Psoas muscle (tissue), 8 donors: ENCODE data around the gene PCDHGA12. TPM values are rescaled to one million over a fixed set of nuclear protein-coding genes. Genes with fewer than 3 reads are reported as not detected.
"Not testable (repeated sequence)": the region's sequence is repeated elsewhere in the genome, so short reads cannot be mapped to it uniquely, and the experiment has no call there.

ENCODE experiments used
- ATAC-seq, 4 donors: fragments of 200-7000 bp; cut with Tn5 transposase; one replicate each; pipeline ENCODE4 v1.9.1; 2020; ENCODE audit warnings: moderate library complexity in 3 of 4, mild to moderate bottlenecking in 2 of 4
- DNase-seq, 2 donors: peaks; one replicate each; pipeline ENCODE4 v3.0.0-alpha.2; 2020
- H3K27ac ChIP-seq: fragments of 200-600 bp; one replicate; pipeline ENCODE4 v1.8.0; 2022
- H3K27me3 ChIP-seq, 3 donors: fragments of 200-600 bp in 1 of 3; one replicate each; pipeline versions ENCODE4 v1.6.1 to v1.8.0; 2013 to 2022; ENCODE audit warnings: low read length in 2 of 3, mild to moderate bottlenecking in 2 of 3, moderate library complexity in 1 of 3; ENCODE audit not compliant: insufficient read depth in 3 of 3
- H3K36me3 ChIP-seq, 2 donors: fragments of 200-600 bp in 1 of 2; one replicate each; pipeline versions ENCODE4 v1.6.1 to v1.8.0; 2013 to 2022; ENCODE audit warnings: low read depth in 1 of 2, mild to moderate bottlenecking in 1 of 2, moderate library complexity in 1 of 2; ENCODE audit not compliant: insufficient read depth in 1 of 2
- H3K4me1 ChIP-seq: fragments of 200-600 bp; one replicate; pipeline ENCODE4 v1.8.0; 2022
- H3K4me3 ChIP-seq: fragments of 200-600 bp; one replicate; pipeline ENCODE4 v1.8.0; 2022; ENCODE audit warnings: mild to moderate bottlenecking
- H3K9me3 ChIP-seq: fragments of 200-600 bp; one replicate; pipeline ENCODE4 v1.8.0; 2022
- CTCF ChIP-seq: fragments of 200-600 bp; IDR thresholded peaks from one replicate; pipeline ENCODE4 v1.8.0; 2022; ENCODE audit warnings: antibody characterized with exemption
- WGBS, 3 donors: extraction: QIAGEN DNeasy Blood & Tissue Kit; methylation state at CpG; one replicate each; pipeline versions ENCODE4 v1.1.6 to v1.1.7; 2013; 5-methylcytosine and 5-hydroxymethylcytosine counted together
- intact Hi-C, 2 donors: fragments of 100-400 bp; cut with DNase I; formaldehyde crosslinking; loops; one replicate each; pipeline versions ENCODE4 v1.11.0 to v1.14.2; 2022
- polyA plus RNA-seq, 3 donors: library from polyadenylated mRNA; stranded (reverse); fragments of 200-250 nt; gene quantifications; one replicate each; pipeline ENCODE4 v1.2.3, GENCODE V29; 2013
- total RNA-seq, 4 donors: library from RNA; stranded (reverse); fragmentation: NEBNext Ultra II Directional in 2 of 4; extraction: Animal tissue kit (Norgen Biotek cat#: 25700) in 2 of 4; gene quantifications; one replicate each; pipeline versions ENCODE4 v1.2.1 to v1.2.4, GENCODE V29; 2021 to 2023
- donor health status: healthy with polysubstance abuse.
- donor health status: DM: no; HTN: no; CAD: no; lungs with moderate emphysema.
- donor health status: Bipolar disorder and iron deficiency.
- donor health status: healthy.
- donor health status: DM: yes; HTN: yes; CAD: no.
- donor health status: DM: no; HTN: no; CAD: no.
- donor health status: DM: no; HTN: no; CAD: no.
- donor health status: DM: yes; HTN: yes; CAD: no.

Gene PCDHGA12
- total and polyA plus RNA-seq, 7 donors, result 0.38 to 6.9 (median 2.6) TPM

GRCh38 chr5:141387557-141388311 lies 42.6 kb upstream of the PCDHGA12 start, which contains the start of gene PCDHGB4:
TSS of gene PCDHGB4 (plus strand) at chr5:141387698. CDS start at chr5:141387885, 187 bp downstream.
- intact Hi-C loops, H3K9me3 ChIP-seq, H3K27ac ChIP-seq, H3K4me1 ChIP-seq, H3K36me3 ChIP-seq: not testable (repeated sequence)
- peak; percentile 86 to 94 (median 90) for ATAC-seq
- peak; percentile 40 to 73 for DNase-seq
- TF ChIP-seq CTCF, result peak; percentile 54
- peak within 1 kb of the TSS; percentile 55 for H3K4me3 ChIP-seq
- H3K27me3 ChIP-seq, result peaks cover 0 to 40% (median 12%) of the 10 kb centered on the region in 3 donors
- 6 to 13% (median 12%) methylated on average over 20 to 21 of the region's 40 CpGs for WGBS, 3 donors

GRCh38 chr5:141388661-141389060 lies 41.6 kb upstream of the PCDHGA12 start:
- no peaks in the 10 kb centered on the region for H3K36me3 ChIP-seq
- H3K27ac ChIP-seq, result no peak overlapping the region
- TF ChIP-seq CTCF, result no peak
- intact Hi-C loops, result no loop called here
- no peak for ATAC-seq
- peaks cover 0 to 38% (median 13%) of the 10 kb centered on the region in 3 donors for H3K27me3 ChIP-seq
- no peaks in the 10 kb centered on the region for H3K9me3 ChIP-seq
- 46 to 57% (median 52%) methylated on average over 10 of the region's 10 CpGs for WGBS, 3 donors
- DNase-seq, result no peak
- H3K4me1 ChIP-seq, result no peaks in the 10 kb centered on the region
- H3K4me3 ChIP-seq, result peak overlapping the region; percentile 31

GRCh38 chr5:141389153-141390042 lies 40.9 kb upstream of the PCDHGA12 start:
- peaks cover 0 to 37% (median 13%) of the 10 kb centered on the region in 3 donors for H3K27me3 ChIP-seq
- no peak for DNase-seq
- no peak for TF ChIP-seq CTCF

GRCh38 chr5:141392429-141393198 lies 37.7 kb upstream of the PCDHGA12 start, which contains the start of gene PCDHGA8:
TSS of gene PCDHGA8 (plus strand) at chr5:141392633. CDS start at chr5:141392814, 181 bp downstream.
- Histone ChIP-seq H3K27ac (no peak within 1 kb of the TSS), H3K4me1 (no peaks in the 10 kb centered on the region), H3K4me3 (no peak within 1 kb of the TSS), H3K27me3 (peaks cover 0 to 37% (median 15%) of the 10 kb centered on the region in 3 donors), H3K36me3 (no peaks in the 10 kb centered on the region), H3K9me3 (no peaks in the 10 kb centered on the region)
- TF ChIP-seq CTCF, result peak; percentile 35
- no peak for DNase-seq
- peak in 3 of 4 donors; percentile 28 to 48 (median 30) for ATAC-seq
- intact Hi-C loops, result no loop called here
- WGBS, 3 donors, result 33 to 37% (median 33%) methylated on average over 38 of the region's 38 CpGs

More at GRCh38 chr5:141389153-141390042, 40.9 kb upstream of the PCDHGA12 start:
- H3K27ac ChIP-seq, result no peak overlapping the region
- intact Hi-C loops, result loop anchor here in 1 of 2 donors (2.0 kb wide), 1 partner anchor 21 kb away; no protein-coding TSS in a partner anchor
- no peaks in the 10 kb centered on the region for H3K36me3 ChIP-seq
- no peaks in the 10 kb centered on the region for H3K4me1 ChIP-seq
- 43 to 44% (median 43%) methylated on average over 77 of the region's 77 CpGs for WGBS, 3 donors
- no peak for ATAC-seq
- no peak overlapping the region for H3K4me3 ChIP-seq
- H3K9me3 ChIP-seq, result no peaks in the 10 kb centered on the region
